HCT116 (cell line): Measurements from ENCODE around the gene BANF1.

ENCODE experiments used
- EGR1 ChIP-seq: IDR thresholded peaks from 2 replicates; pipeline ENCODE4 v1.6.1; 2012; ENCODE audit warnings: low read depth
- EZH2 ChIP-seq: fragments of 200-600 bp; sonication (generic); IDR thresholded peaks from 2 replicates; pipeline ENCODE4 v1.6.1; 2017; ENCODE audit warnings: antibody characterized with exemption, mixed run types
- JUND ChIP-seq: IDR thresholded peaks from 2 replicates; pipeline ENCODE4 v1.6.1; 2012
- POLR2A ChIP-seq: IDR thresholded peaks from 2 replicates; pipeline ENCODE4 v1.7.0; 2011; ENCODE audit warnings: borderline replicate concordance; ENCODE audit not compliant: insufficient read depth, insufficient read length; ENCODE audit errors: extremely low read depth
- RAD21 ChIP-seq: IDR thresholded peaks from 2 replicates; pipeline ENCODE4 v1.6.1; 2012; ENCODE audit warnings: low read depth, mild to moderate bottlenecking
- SRF ChIP-seq: IDR thresholded peaks from 2 replicates; pipeline ENCODE4 v1.6.1; 2012; ENCODE audit warnings: low read depth
- TCF7L2 ChIP-seq: IDR thresholded peaks from 2 replicates; pipeline ENCODE4 v1.7.0; 2011; ENCODE audit warnings: borderline replicate concordance, inconsistent platforms; ENCODE audit not compliant: insufficient read depth, insufficient read length; ENCODE audit errors: extremely low read depth
- ZFX ChIP-seq: fragments of 450-650 bp; IDR thresholded peaks from 2 replicates; pipeline ENCODE4 v1.6.1; 2017
- ZNF274 ChIP-seq: fragments of 200-500 bp; sonication (Bioruptor generic); IDR thresholded peaks from 2 replicates; pipeline ENCODE4 v1.6.1; 2014; ENCODE audit warnings: mild to moderate bottlenecking, low read depth, low read length, inconsistent platforms
- TF ChIP-seq, protein P1 (sequence below), 3 experiments: fragments of 200-600 bp in 1 of 3; sonication (generic) in 1 of 3; IDR thresholded peaks in 2 of 3; conservative IDR thresholded peaks in 1 of 3; 2 replicates each; pipeline ENCODE4 v1.5.1; 2012 to 2017; ENCODE audit warnings: low read depth in 2 of 3, low read length in 2 of 3, antibody characterized with exemption in 1 of 3, borderline replicate concordance in 1 of 3, control low read depth in 1 of 3, mild to moderate bottlenecking in 1 of 3, mixed read lengths in 1 of 3, mixed run types in 1 of 3, moderate library complexity in 1 of 3; ENCODE audit not compliant: insufficient read depth in 1 of 3
- TF ChIP-seq, protein P2 (sequence below): IDR thresholded peaks from 2 replicates; pipeline ENCODE4 v1.6.1; 2011; ENCODE audit warnings: mild to moderate bottlenecking, low read length, moderate library complexity; ENCODE audit not compliant: insufficient replicate concordance; ENCODE audit errors: extremely low read depth
- TF ChIP-seq, protein P3 (sequence below): IDR thresholded peaks from 2 replicates; pipeline ENCODE4 v1.6.1; 2012; ENCODE audit warnings: low read depth

DNA sequence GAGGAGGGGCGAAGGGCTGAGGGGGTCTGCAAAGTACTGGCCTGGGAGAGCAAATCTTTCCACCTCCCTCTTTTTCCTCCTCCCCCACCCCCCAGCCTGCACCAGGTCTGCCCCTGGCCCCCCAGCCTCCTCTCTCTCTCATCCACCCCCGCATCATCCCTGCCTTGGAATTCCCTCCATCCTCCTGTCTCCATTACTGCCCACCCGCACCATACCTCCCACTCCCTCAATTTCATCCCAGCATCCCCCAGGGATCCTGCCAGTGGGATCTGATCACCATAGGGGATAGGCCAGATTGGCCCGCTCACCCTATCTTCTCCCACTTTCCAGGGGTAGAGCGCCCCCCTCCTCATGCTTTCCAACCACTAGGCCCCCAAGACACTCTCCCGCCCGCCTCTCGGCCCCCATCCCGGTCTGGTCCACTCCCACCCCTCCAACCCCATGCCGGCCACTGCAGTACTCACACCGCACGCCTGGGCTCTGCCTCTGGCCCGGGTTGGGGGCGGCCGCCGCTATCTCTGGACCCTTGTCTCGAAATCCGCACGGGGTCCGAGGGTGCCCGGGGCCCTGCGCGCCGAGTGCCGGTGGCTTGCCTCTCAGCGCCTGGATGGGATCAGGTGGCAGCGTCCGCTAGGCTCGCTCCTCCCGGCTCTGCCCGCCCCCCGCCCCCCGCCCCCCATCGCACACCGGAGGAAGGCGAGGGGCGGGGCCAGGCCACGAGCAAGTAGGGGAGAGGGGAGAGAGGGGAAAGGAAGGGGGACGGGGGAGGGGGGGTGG lies 46.4 kb downstream of the BANF1 start, which contains the start of gene GAL3ST3:
- TF ChIP-seq EZH2: no peak
- TF ChIP-seq, protein P1, sequence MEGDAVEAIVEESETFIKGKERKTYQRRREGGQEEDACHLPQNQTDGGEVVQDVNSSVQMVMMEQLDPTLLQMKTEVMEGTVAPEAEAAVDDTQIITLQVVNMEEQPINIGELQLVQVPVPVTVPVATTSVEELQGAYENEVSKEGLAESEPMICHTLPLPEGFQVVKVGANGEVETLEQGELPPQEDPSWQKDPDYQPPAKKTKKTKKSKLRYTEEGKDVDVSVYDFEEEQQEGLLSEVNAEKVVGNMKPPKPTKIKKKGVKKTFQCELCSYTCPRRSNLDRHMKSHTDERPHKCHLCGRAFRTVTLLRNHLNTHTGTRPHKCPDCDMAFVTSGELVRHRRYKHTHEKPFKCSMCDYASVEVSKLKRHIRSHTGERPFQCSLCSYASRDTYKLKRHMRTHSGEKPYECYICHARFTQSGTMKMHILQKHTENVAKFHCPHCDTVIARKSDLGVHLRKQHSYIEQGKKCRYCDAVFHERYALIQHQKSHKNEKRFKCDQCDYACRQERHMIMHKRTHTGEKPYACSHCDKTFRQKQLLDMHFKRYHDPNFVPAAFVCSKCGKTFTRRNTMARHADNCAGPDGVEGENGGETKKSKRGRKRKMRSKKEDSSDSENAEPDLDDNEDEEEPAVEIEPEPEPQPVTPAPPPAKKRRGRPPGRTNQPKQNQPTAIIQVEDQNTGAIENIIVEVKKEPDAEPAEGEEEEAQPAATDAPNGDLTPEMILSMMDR (IDR thresholded peaks at IDR 0.05 in 2 of 3, conservative IDR thresholded peaks at IDR 0.05 in 1 of 3; ENCODE audit: borderline replicate concordance in 1 of 3, insufficient read depth in 1 of 3, low read depth in 2 of 3, low read length in 2 of 3): no peak
- TF ChIP-seq POLR2A: no peak
- no peak for TF ChIP-seq ZNF274
- TF ChIP-seq ZFX: no peak
- no peak for TF ChIP-seq JUND
- TF ChIP-seq EGR1: no peak
- TF ChIP-seq TCF7L2: no peak
- no peak for TF ChIP-seq SRF
- TF ChIP-seq, protein P2, sequence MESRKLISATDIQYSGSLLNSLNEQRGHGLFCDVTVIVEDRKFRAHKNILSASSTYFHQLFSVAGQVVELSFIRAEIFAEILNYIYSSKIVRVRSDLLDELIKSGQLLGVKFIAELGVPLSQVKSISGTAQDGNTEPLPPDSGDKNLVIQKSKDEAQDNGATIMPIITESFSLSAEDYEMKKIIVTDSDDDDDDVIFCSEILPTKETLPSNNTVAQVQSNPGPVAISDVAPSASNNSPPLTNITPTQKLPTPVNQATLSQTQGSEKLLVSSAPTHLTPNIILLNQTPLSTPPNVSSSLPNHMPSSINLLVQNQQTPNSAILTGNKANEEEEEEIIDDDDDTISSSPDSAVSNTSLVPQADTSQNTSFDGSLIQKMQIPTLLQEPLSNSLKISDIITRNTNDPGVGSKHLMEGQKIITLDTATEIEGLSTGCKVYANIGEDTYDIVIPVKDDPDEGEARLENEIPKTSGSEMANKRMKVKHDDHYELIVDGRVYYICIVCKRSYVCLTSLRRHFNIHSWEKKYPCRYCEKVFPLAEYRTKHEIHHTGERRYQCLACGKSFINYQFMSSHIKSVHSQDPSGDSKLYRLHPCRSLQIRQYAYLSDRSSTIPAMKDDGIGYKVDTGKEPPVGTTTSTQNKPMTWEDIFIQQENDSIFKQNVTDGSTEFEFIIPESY: no peak
- no peak for TF ChIP-seq RAD21
- TF ChIP-seq, protein P3, sequence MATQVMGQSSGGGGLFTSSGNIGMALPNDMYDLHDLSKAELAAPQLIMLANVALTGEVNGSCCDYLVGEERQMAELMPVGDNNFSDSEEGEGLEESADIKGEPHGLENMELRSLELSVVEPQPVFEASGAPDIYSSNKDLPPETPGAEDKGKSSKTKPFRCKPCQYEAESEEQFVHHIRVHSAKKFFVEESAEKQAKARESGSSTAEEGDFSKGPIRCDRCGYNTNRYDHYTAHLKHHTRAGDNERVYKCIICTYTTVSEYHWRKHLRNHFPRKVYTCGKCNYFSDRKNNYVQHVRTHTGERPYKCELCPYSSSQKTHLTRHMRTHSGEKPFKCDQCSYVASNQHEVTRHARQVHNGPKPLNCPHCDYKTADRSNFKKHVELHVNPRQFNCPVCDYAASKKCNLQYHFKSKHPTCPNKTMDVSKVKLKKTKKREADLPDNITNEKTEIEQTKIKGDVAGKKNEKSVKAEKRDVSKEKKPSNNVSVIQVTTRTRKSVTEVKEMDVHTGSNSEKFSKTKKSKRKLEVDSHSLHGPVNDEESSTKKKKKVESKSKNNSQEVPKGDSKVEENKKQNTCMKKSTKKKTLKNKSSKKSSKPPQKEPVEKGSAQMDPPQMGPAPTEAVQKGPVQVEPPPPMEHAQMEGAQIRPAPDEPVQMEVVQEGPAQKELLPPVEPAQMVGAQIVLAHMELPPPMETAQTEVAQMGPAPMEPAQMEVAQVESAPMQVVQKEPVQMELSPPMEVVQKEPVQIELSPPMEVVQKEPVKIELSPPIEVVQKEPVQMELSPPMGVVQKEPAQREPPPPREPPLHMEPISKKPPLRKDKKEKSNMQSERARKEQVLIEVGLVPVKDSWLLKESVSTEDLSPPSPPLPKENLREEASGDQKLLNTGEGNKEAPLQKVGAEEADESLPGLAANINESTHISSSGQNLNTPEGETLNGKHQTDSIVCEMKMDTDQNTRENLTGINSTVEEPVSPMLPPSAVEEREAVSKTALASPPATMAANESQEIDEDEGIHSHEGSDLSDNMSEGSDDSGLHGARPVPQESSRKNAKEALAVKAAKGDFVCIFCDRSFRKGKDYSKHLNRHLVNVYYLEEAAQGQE: no peak
